Measurements from ENCODE around the gene ABHD14A. TPM values are rescaled to one million over a fixed set of nuclear protein-coding genes. Genes with fewer than 3 reads are reported as not detected.
A peak's percentile ranks its signal among the peaks of the same experiment; 100 is the strongest.

ABHD14A gene
- total RNA-seq, 1 donor from 2014 or later, result 14.8 TPM

- DNase-seq (ENCODE audit: low spot score in 2 of 2, unreplicated experiment in 2 of 2), result no peak
These were observed 32.0 kb upstream of the ABHD14A start for GRCh38 chr3:51942603-51943450.

GRCh38 chr3:51943451-51944391, 31.1 kb upstream of the ABHD14A start:
- no peak for TF ChIP-seq CTCF (IDR thresholded peaks at IDR 0.05; ENCODE audit: unreplicated experiment)
- Mint-ChIP-seq H3K27me3 (ENCODE audit: low read depth) (no peaks in the 10 kb centered on the region), H3K36me3 (no peaks in the 10 kb centered on the region), H3K4me1 (peaks cover 22% of the 10 kb centered on the region), H3K9me3 (no peaks in the 10 kb centered on the region), H3K27ac (peak overlapping the region; percentile 12), H3K4me3 (no peak overlapping the region)
- no peak for DNase-seq (ENCODE audit: low spot score in 2 of 2, unreplicated experiment in 2 of 2)

More at GRCh38 chr3:51942603-51943450, 32.0 kb upstream of the ABHD14A start:
- TF ChIP-seq CTCF (IDR thresholded peaks at IDR 0.05; ENCODE audit: unreplicated experiment), result no peak
- no peaks in the 10 kb centered on the region for H3K36me3 Mint-ChIP-seq
- H3K27me3 Mint-ChIP-seq (ENCODE audit: low read depth), result no peaks in the 10 kb centered on the region
- peak overlapping the region; percentile 82 for H3K27ac Mint-ChIP-seq
- peak overlapping the region; percentile 82 for H3K4me3 Mint-ChIP-seq
- no peaks in the 10 kb centered on the region for H3K9me3 Mint-ChIP-seq
- H3K4me1 Mint-ChIP-seq, result peaks cover 22% of the 10 kb centered on the region

- Mint-ChIP-seq H3K36me3 (no peaks in the 10 kb centered on the region), H3K4me1 (peaks cover 22% of the 10 kb centered on the region), H3K27me3 (ENCODE audit: low read depth) (no peaks in the 10 kb centered on the region), H3K4me3 (no peak overlapping the region), H3K27ac (no peak overlapping the region), H3K9me3 (no peaks in the 10 kb centered on the region)
- no peak for DNase-seq (ENCODE audit: low spot score in 2 of 2, unreplicated experiment in 2 of 2)
- TF ChIP-seq CTCF (IDR thresholded peaks at IDR 0.05; ENCODE audit: unreplicated experiment), result no peak
These were observed 30.3 kb upstream of the ABHD14A start for GRCh38 chr3:51944451-51945021.

GRCh38 chr3:51945031-51945840, 29.6 kb upstream of the ABHD14A start:
- no peaks in the 10 kb centered on the region for H3K27me3 Mint-ChIP-seq (ENCODE audit: low read depth)

More at GRCh38 chr3:51945031-51945840, 29.6 kb upstream of the ABHD14A start:
- TF ChIP-seq CTCF (IDR thresholded peaks at IDR 0.05; ENCODE audit: unreplicated experiment), result no peak
- DNase-seq (ENCODE audit: low spot score in 2 of 2, unreplicated experiment in 2 of 2), result no peak
- H3K36me3 Mint-ChIP-seq, result no peaks in the 10 kb centered on the region
- no peak overlapping the region for H3K27ac Mint-ChIP-seq
- H3K9me3 Mint-ChIP-seq, result no peaks in the 10 kb centered on the region
- no peak overlapping the region for H3K4me3 Mint-ChIP-seq
- H3K4me1 Mint-ChIP-seq, result peaks cover 21% of the 10 kb centered on the region

All from mesothelial cell of epicardium (in vitro differentiated cells).